HepG2 (cell line): Measurements from ENCODE around the gene P2RY11. TPM values are rescaled to one million over a fixed set of nuclear protein-coding genes. Genes with fewer than 3 reads are reported as not detected.

ENCODE experiments used
- BHLHE40 ChIP-seq: IDR thresholded peaks from 2 replicates; pipeline ENCODE4 v1.6.1; 2011; ENCODE audit warnings: low read length, improper control_type of control experiment
- CBX2 ChIP-seq, 2 experiments: fragments of 200-600 bp in 1 of 2; sonication (generic); formaldehyde crosslinking in 1 of 2; IDR thresholded peaks; 2 replicates each; pipeline versions ENCODE4 v1.7.0 to v1.8.1; 2018 to 2022; ENCODE audit warnings: low read depth in 2 of 2, low read length in 1 of 2, mild to moderate bottlenecking in 1 of 2, missing genetic modification reagents in 1 of 2
- DNMT1 ChIP-seq: sonication (generic); formaldehyde crosslinking; IDR thresholded peaks from 2 replicates; pipeline ENCODE4 v1.5.1; 2020; ENCODE audit warnings: mild to moderate bottlenecking, missing genetic modification reagents
- HBP1 ChIP-seq: IDR thresholded peaks from 2 replicates; pipeline ENCODE4 v1.6.1; 2016; ENCODE audit warnings: low read depth, control low read depth
- HNRNPUL1 ChIP-seq: fragments of 200-400 bp; formaldehyde crosslinking; IDR thresholded peaks from 2 replicates; pipeline ENCODE4 v1.6.1; 2017; ENCODE audit warnings: low read depth, mild to moderate bottlenecking, low read length, moderate library complexity
- IKZF4 ChIP-seq: sonication (generic); formaldehyde crosslinking; IDR thresholded peaks from 2 replicates; pipeline ENCODE4 v1.5.1; 2020; ENCODE audit warnings: borderline replicate concordance, mild to moderate bottlenecking, low read depth, missing genetic modification reagents; ENCODE audit errors: not compliant biosample characterization
- KLF12 ChIP-seq: sonication (generic); formaldehyde crosslinking; IDR thresholded peaks from 2 replicates; pipeline ENCODE4 v1.4.0; 2020; ENCODE audit warnings: missing genetic modification reagents, borderline replicate concordance
- NFE2 ChIP-seq: sonication (generic); formaldehyde crosslinking; IDR thresholded peaks from 2 replicates; pipeline ENCODE4 v1.4.0; 2020; ENCODE audit warnings: missing genetic modification reagents
- NR2F1 ChIP-seq, 2 experiments: fragments of 450-650 bp in 1 of 2; formaldehyde crosslinking in 1 of 2; IDR thresholded peaks; 2 replicates each; pipeline versions ENCODE4 v1.5.0 to v1.6.1; 2016 to 2020; ENCODE audit warnings: mild to moderate bottlenecking in 1 of 2, missing compliant biosample characterization in 1 of 2, missing genetic modification reagents in 1 of 2, moderate library complexity in 1 of 2
- PHB2 ChIP-seq: fragments of 450-650 bp; IDR thresholded peaks from 2 replicates; pipeline ENCODE4 v1.6.1; 2018; ENCODE audit not compliant: partially characterized antibody
- PITX1 ChIP-seq: sonication (generic); formaldehyde crosslinking; IDR thresholded peaks from 2 replicates; pipeline ENCODE4 v1.5.1; 2020; ENCODE audit warnings: mild to moderate bottlenecking, missing genetic modification reagents
- RELA ChIP-seq: sonication (generic); formaldehyde crosslinking; IDR thresholded peaks from 2 replicates; pipeline ENCODE4 v1.4.0; 2020; ENCODE audit warnings: missing genetic modification reagents
- RFX5 ChIP-seq: IDR thresholded peaks from 2 replicates; pipeline ENCODE4 v1.6.1; 2011; ENCODE audit warnings: low read depth, low read length, improper control_type of control experiment
- SAP130 ChIP-seq: IDR thresholded peaks from 2 replicates; pipeline ENCODE4 v1.6.1; 2016; ENCODE audit warnings: low read depth
- SSRP1 ChIP-seq: IDR thresholded peaks from 2 replicates; pipeline ENCODE4 v1.6.1; 2016; ENCODE audit warnings: control low read depth
- TERF1 ChIP-seq: sonication (generic); formaldehyde crosslinking; IDR thresholded peaks from 2 replicates; pipeline ENCODE4 v1.8.0; 2022; ENCODE audit warnings: mild to moderate bottlenecking, missing genetic modification reagents, moderate library complexity
- TRIM24 ChIP-seq: sonication (generic); formaldehyde crosslinking; IDR thresholded peaks from 2 replicates; pipeline ENCODE4 v1.8.0; 2022; ENCODE audit warnings: mild to moderate bottlenecking, missing genetic modification reagents
- ZBTB44 ChIP-seq: sonication (generic); formaldehyde crosslinking; IDR thresholded peaks from 2 replicates; pipeline ENCODE4 v1.4.0; 2020; ENCODE audit warnings: missing genetic modification reagents
- ZMYM4 ChIP-seq: sonication (generic); formaldehyde crosslinking; IDR thresholded peaks from 2 replicates; pipeline ENCODE4 v1.8.1; 2023; ENCODE audit warnings: mild to moderate bottlenecking, missing genetic modification reagents
- ZNF20 ChIP-seq: sonication (generic); formaldehyde crosslinking; IDR thresholded peaks from 2 replicates; pipeline ENCODE4 v1.4.0; 2020; ENCODE audit warnings: mild to moderate bottlenecking, moderate library complexity, missing genetic modification reagents
- ZNF256 ChIP-seq: sonication (generic); formaldehyde crosslinking; conservative IDR thresholded peaks from 2 replicates; pipeline ENCODE4 v1.4.0; 2020; ENCODE audit warnings: missing genetic modification reagents
- ZNF264 ChIP-seq: sonication (generic); formaldehyde crosslinking; IDR thresholded peaks from 2 replicates; pipeline ENCODE4 v1.4.0; 2020; ENCODE audit warnings: missing genetic modification reagents
- ZNF317 ChIP-seq: sonication (generic); formaldehyde crosslinking; IDR thresholded peaks from 2 replicates; pipeline ENCODE4 v1.5.0; 2020; ENCODE audit warnings: mild to moderate bottlenecking, missing genetic modification reagents
- ZNF343 ChIP-seq: sonication (generic); formaldehyde crosslinking; IDR thresholded peaks from 2 replicates; pipeline ENCODE4 v1.4.0; 2020; ENCODE audit warnings: mild to moderate bottlenecking, missing genetic modification reagents
- ZNF446 ChIP-seq: sonication (generic); formaldehyde crosslinking; IDR thresholded peaks from 2 replicates; pipeline ENCODE4 v1.5.0; 2020; ENCODE audit warnings: mild to moderate bottlenecking, missing genetic modification reagents
- ZNF598 ChIP-seq: sonication (generic); formaldehyde crosslinking; IDR thresholded peaks from 2 replicates; pipeline ENCODE4 v1.5.1; 2020; ENCODE audit warnings: mild to moderate bottlenecking, missing genetic modification reagents, borderline replicate concordance
- ZNF724P ChIP-seq: sonication (generic); formaldehyde crosslinking; IDR thresholded peaks from 2 replicates; pipeline ENCODE4 v1.8.0; 2022; ENCODE audit warnings: missing genetic modification reagents, borderline replicate concordance
- ZNF749 ChIP-seq: sonication (generic); formaldehyde crosslinking; IDR thresholded peaks from 2 replicates; pipeline ENCODE4 v1.8.0; 2022; ENCODE audit warnings: mild to moderate bottlenecking, missing genetic modification reagents, moderate library complexity, borderline replicate concordance
- ZNF766 ChIP-seq: sonication (generic); formaldehyde crosslinking; IDR thresholded peaks from 2 replicates; pipeline ENCODE4 v1.5.0; 2020; ENCODE audit warnings: missing genetic modification reagents, borderline replicate concordance
- ZNF883 ChIP-seq: sonication (generic); formaldehyde crosslinking; IDR thresholded peaks from 2 replicates; pipeline ENCODE4 v1.5.1; 2020; ENCODE audit warnings: mild to moderate bottlenecking, missing genetic modification reagents; ENCODE audit errors: not compliant biosample characterization
- polyA plus RNA-seq, 8 experiments: library from polyadenylated mRNA; depleted of rRNA in 3 of 8; stranded (reverse) in 7 of 8; unstranded in 1 of 8; fragments of >200 nt; fragmentation: Illumina TruSeq in 4 of 8; extraction: Trizol in 4 of 8; gene quantifications; 2 replicates each; pipeline versions ENCODE4 v1.2.1 to v1.2.3, GENCODE V29; 2011 to 2016; ENCODE audit warnings: low read depth in 4 of 8, missing spikeins in 1 of 8, mixed read lengths in 1 of 8; ENCODE audit not compliant: insufficient read depth in 1 of 8
- total RNA-seq, 5 experiments: library from RNA; depleted of rRNA; stranded (reverse); fragments of >200 nt; fragmentation: Illumina TruSeq; extraction: Trizol; gene quantifications; 2 replicates each; pipeline ENCODE4 v1.2.3, GENCODE V29; 2016; ENCODE audit warnings: low read depth in 1 of 5

P2RY11 gene
- total and polyA plus RNA-seq, 2 of the 13 experiments (the other 11 are each of a cell fraction or from before 2014, with no cell fraction given): 4.0 to 7.8 TPM

- no peak for TF ChIP-seq ZNF724P (CRISPR knock-in tag)
- TF ChIP-seq ZNF749 (CRISPR knock-in tag): no peak
- TF ChIP-seq RELA: no peak
- no peak for TF ChIP-seq HNRNPUL1
- no peak for TF ChIP-seq ZNF264 (CRISPR knock-in tag)
- TF ChIP-seq SAP130 (CRISPR knock-in tag): peak; percentile 53; the same call in 1 of the 2 replicates
- TF ChIP-seq PHB2: no peak
- TF ChIP-seq KLF12 (CRISPR knock-in tag): no peak
- no peak for TF ChIP-seq BHLHE40
- TF ChIP-seq ZMYM4 (CRISPR knock-in tag): peak; percentile 48; the same call in 1 of the 2 replicates
- no peak for TF ChIP-seq ZNF317 (CRISPR knock-in tag)
- no peak for TF ChIP-seq ZNF883 (CRISPR knock-in tag)
- no peak for TF ChIP-seq ZNF343 (CRISPR knock-in tag)
- TF ChIP-seq ZNF446: no peak
- no peak for TF ChIP-seq NFE2
- no peak for TF ChIP-seq CBX2 (IDR thresholded peaks at IDR 0.05; ENCODE audit: low read depth, low read length)
- no peak for TF ChIP-seq CBX2 (CRISPR knock-in tag; IDR thresholded peaks at IDR 0.05; ENCODE audit: low read depth)
- no peak for TF ChIP-seq ZNF766 (CRISPR knock-in tag)
- TF ChIP-seq NR2F1 (CRISPR knock-in tag; IDR thresholded peaks at IDR 0.05): peak in 1 of 2 experiments; percentile 35; a peak in 1 of 4 replicates
- TF ChIP-seq IKZF4: no peak
- no peak for TF ChIP-seq TRIM24
- no peak for TF ChIP-seq RFX5
- TF ChIP-seq HBP1 (CRISPR knock-in tag): no peak
- TF ChIP-seq SSRP1 (CRISPR knock-in tag): no peak
- TF ChIP-seq ZNF256: no peak
- TF ChIP-seq DNMT1 (CRISPR knock-in tag): no peak
- TF ChIP-seq TERF1 (CRISPR knock-in tag): no peak
- no peak for TF ChIP-seq ZBTB44 (CRISPR knock-in tag)
- no peak for TF ChIP-seq ZNF598 (CRISPR knock-in tag)
- no peak for TF ChIP-seq ZNF20 (CRISPR knock-in tag)
- peak; percentile 56; the same call in 1 of the 2 replicates for TF ChIP-seq PITX1
Observed at GRCh38 chr19:10079031-10079453, 32.5 kb upstream of the P2RY11 start (continued).
